NCI-H1436 treated with DMSO at 0.1 percent for 48 hours (cell line): ENCODE results near the gene MIEF2.
"Not testable (repeated sequence)": the region's sequence is repeated elsewhere in the genome, so short reads cannot be mapped to it uniquely, and the experiment has no call there.

ENCODE experiments used
- DNase-seq: peaks from one replicate; lab custom pipeline; 2025; lab: John Stamatoyannopoulos, UW

MIEF2 gene

GRCh38 chr17:18291718-18292540 is 31.5 kb downstream of the MIEF2 start:
- DNase-seq = no peak

DNA sequence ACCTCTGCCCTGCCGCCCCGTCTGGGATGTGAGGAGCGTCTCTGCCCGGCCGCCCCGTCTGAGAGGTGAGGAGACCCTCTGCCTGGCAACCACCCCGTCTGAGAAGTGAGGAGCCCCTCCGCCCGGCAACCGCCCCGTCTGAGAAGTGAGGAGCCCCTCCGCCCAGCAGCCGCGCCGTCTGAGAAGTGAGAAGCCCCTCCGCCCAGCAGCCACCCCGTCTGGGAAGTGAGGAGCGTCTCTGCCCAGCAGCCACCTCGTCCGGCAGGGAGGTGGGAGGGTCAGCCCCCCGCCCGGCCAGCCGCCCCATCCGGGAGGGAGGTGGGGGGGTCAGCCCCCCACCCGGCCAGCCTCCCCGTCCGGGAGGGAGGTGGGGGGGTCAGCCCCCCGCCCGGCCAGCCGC is 37.6 kb downstream of the MIEF2 start:
- not testable (repeated sequence) for DNase-seq

DNA sequence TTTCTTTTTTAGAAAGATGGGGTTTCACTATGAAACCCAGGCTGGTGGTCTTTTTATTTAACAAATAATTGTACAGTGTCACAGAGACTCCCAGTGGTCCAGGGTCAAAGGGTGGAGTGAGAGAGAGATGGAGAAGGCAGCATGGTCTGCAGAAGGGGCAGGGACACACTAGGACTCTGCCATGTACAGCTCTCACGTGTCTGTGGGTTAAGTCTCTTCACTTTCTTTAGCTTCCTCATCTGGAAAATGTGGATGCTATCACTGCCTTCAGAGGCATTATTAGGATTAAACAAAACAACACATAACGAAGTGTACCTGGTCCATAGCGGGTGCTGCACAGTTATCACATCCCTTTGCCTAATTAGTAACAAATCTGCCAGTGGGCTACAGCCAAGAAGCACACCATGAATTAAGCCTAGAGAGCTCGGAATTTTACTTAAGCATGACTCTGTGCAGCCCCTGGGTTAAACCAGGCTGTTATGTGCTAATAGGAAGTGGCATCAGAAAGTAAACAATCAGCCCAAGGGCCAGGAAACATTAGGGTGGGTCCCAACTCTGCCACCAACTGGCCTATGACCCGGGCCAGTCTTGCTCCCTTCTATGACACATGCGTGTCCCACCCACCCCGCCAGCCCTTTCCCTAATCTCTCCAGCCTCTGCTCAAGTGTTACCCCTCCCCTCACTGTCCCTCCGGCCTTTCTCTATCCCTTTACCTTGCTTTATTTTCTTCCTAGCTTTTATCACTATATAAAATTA is 40.4 kb downstream of the MIEF2 start:
- DNase-seq = no peak

DNA sequence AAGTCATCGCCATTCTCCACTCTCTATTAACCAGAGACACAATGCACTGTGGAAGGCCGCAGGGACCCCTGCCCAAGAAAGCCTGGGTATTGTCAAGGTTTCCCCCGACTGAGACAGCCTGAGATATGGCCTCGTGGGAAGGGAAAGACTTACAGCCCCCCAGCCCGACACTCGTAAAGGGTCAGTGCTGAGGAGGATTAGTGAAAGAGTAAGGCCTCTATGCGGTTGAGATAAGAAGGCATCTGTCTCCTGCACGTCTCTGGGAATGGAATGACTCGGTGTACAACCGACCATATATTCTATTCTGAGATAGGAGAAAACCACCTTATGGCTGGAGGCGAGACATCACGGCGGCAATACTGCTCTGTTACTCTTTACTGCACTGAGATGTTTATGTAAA is 42.7 kb downstream of the MIEF2 start:
- not testable (repeated sequence) for DNase-seq

- DNase-seq = no peak
Observed at GRCh38 chr17:18309202-18309601, 48.7 kb downstream of the MIEF2 start.

- no peak for DNase-seq
Observed at GRCh38 chr17:18314059-18314730, 53.7 kb downstream of the MIEF2 start.

GRCh38 chr17:18314731-18315561 is 54.5 kb downstream of the MIEF2 start, which contains the start of the genes SMCR8 and TOP3A:
Gene SMCR8, plus strand, starts transcription at chr17:18315293. Its CDS starts 497 bp downstream, at chr17:18315790.
Gene TOP3A, minus strand, starts transcription at chr17:18314994. Its CDS starts 216 bp downstream, at chr17:18314778.
- DNase-seq = peak; percentile 85

DNA sequence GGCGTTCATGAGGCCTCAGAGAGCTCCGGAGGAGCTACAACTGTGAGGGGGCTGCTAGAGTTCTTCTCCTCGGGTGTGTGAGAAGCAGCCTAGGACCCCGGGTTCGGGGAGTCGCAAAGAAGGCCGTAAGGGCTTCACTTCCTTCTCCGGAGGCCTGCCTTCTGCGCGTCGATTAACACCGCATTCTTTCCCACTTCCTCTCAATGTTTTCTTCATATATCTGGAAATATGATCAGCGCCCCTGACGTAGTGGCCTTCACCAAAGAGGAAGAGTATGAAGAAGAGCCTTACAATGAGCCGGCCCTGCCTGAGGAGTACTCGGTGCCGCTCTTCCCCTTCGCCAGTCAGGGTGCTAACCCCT is 55.1 kb downstream of the MIEF2 start:
- no peak for DNase-seq

DNA sequence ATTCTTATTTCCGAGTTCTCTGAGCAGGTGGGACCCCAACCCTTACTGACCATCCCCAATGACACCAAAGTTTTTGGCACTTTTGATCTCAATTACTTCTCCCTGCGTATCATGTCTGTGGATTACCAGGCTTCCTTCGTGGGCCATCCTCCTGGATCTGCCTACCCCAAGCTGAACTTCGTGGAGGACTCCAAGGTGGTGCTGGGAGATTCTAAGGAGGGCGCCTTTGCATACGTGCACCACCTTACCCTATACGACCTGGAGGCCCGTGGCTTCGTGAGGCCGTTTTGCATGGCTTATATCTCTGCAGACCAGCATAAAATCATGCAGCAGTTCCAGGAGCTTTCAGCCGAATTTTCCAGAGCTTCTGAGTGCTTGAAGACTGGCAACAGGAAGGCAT is 55.5 kb downstream of the MIEF2 start:
- DNase-seq = no peak
